Measurements from ENCODE around the gene TLR10. TPM values are rescaled to one million over a fixed set of nuclear protein-coding genes. Genes with fewer than 3 reads are reported as not detected.

The TLR10 gene
- total and polyA plus RNA-seq, 9 of the 15 experiments (the other 6 are each of a cell fraction or from before 2014, with no cell fraction given) = 0.03 to 0.05 TPM; not detected in 7

DNA sequence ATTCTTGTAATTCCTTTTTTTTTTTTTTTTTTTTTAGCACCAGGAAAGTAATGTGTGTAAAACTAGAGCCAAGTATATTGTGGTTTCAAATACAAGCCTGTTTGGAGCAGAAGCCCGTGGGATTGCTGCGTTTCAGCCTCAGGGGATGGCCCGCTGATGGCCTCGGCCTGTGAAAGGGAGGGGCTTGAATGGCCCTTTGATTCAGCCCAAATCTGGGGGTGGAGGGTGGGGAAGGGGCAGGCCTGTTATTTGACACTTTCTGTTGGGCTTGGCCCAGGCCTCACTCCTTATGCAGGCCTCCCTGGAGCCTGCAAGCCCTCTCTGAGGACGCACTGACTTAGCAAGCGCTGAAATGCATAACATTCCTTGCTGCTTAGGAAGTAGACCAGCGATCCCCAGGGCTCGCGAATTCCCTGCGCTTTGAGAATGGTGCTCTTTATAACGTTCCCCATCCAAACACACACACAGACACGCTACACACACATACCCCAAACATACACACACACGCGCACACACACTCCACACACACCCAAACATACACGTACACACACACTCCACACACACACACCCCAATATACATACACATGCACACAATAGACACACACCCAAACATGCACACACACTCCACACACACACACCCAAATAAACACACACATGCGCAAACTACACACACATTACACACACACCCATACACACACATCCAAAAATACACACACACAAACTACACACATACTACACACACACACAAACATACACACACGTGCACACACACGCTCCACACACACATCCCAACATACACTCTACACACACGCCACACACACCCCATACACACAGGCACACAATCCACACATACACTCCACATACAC, 29.6 kb downstream of the TLR10 start (continued):
- TF ChIP-seq VEZF1 (CRISPR knock-in tag; IDR thresholded peaks at IDR 0.05) (peak; percentile 35; the same call in 1 of the 2 replicates), XRCC3 (IDR thresholded peaks at IDR 0.05) (no peak), SUPT5H (IDR thresholded peaks at IDR 0.05) (no peak), ASH1L (IDR thresholded peaks at IDR 0.05; ENCODE audit: borderline replicate concordance, low read depth, partially characterized antibody) (no peak), ZNF57 (CRISPR knock-in tag; IDR thresholded peaks at IDR 0.05) (no peak), TRIM25 (IDR thresholded peaks at IDR 0.05; ENCODE audit: borderline replicate concordance) (no peak), POLR2A (conservative IDR thresholded peaks at IDR 0.05) (no peak), STAG1 (CRISPR knock-in tag; IDR thresholded peaks at IDR 0.05; ENCODE audit: borderline replicate concordance) (no peak), PHB2 (IDR thresholded peaks at IDR 0.05; ENCODE audit: low read depth) (0 out of 2 replicates have a peak, but pooled peaks have one; percentile 24)
- TF ChIP-seq, protein P1, sequence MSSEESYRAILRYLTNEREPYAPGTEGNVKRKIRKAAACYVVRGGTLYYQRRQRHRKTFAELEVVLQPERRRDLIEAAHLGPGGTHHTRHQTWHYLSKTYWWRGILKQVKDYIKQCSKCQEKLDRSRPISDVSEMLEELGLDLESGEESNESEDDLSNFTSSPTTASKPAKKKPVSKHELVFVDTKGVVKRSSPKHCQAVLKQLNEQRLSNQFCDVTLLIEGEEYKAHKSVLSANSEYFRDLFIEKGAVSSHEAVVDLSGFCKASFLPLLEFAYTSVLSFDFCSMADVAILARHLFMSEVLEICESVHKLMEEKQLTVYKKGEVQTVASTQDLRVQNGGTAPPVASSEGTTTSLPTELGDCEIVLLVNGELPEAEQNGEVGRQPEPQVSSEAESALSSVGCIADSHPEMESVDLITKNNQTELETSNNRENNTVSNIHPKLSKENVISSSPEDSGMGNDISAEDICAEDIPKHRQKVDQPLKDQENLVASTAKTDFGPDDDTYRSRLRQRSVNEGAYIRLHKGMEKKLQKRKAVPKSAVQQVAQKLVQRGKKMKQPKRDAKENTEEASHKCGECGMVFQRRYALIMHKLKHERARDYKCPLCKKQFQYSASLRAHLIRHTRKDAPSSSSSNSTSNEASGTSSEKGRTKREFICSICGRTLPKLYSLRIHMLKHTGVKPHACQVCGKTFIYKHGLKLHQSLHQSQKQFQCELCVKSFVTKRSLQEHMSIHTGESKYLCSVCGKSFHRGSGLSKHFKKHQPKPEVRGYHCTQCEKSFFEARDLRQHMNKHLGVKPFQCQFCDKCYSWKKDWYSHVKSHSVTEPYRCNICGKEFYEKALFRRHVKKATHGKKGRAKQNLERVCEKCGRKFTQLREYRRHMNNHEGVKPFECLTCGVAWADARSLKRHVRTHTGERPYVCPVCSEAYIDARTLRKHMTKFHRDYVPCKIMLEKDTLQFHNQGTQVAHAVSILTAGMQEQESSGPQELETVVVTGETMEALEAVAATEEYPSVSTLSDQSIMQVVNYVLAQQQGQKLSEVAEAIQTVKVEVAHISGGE (CRISPR knock-in tag; IDR thresholded peaks at IDR 0.05) = no peak
- TF ChIP-seq, protein P2, sequence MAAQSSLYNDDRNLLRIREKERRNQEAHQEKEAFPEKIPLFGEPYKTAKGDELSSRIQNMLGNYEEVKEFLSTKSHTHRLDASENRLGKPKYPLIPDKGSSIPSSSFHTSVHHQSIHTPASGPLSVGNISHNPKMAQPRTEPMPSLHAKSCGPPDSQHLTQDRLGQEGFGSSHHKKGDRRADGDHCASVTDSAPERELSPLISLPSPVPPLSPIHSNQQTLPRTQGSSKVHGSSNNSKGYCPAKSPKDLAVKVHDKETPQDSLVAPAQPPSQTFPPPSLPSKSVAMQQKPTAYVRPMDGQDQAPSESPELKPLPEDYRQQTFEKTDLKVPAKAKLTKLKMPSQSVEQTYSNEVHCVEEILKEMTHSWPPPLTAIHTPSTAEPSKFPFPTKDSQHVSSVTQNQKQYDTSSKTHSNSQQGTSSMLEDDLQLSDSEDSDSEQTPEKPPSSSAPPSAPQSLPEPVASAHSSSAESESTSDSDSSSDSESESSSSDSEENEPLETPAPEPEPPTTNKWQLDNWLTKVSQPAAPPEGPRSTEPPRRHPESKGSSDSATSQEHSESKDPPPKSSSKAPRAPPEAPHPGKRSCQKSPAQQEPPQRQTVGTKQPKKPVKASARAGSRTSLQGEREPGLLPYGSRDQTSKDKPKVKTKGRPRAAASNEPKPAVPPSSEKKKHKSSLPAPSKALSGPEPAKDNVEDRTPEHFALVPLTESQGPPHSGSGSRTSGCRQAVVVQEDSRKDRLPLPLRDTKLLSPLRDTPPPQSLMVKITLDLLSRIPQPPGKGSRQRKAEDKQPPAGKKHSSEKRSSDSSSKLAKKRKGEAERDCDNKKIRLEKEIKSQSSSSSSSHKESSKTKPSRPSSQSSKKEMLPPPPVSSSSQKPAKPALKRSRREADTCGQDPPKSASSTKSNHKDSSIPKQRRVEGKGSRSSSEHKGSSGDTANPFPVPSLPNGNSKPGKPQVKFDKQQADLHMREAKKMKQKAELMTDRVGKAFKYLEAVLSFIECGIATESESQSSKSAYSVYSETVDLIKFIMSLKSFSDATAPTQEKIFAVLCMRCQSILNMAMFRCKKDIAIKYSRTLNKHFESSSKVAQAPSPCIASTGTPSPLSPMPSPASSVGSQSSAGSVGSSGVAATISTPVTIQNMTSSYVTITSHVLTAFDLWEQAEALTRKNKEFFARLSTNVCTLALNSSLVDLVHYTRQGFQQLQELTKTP (IDR thresholded peaks at IDR 0.05; ENCODE audit: low read depth in 1 of 2, partially characterized antibody in 2 of 2) = no peak
- TF ChIP-seq, protein P3, sequence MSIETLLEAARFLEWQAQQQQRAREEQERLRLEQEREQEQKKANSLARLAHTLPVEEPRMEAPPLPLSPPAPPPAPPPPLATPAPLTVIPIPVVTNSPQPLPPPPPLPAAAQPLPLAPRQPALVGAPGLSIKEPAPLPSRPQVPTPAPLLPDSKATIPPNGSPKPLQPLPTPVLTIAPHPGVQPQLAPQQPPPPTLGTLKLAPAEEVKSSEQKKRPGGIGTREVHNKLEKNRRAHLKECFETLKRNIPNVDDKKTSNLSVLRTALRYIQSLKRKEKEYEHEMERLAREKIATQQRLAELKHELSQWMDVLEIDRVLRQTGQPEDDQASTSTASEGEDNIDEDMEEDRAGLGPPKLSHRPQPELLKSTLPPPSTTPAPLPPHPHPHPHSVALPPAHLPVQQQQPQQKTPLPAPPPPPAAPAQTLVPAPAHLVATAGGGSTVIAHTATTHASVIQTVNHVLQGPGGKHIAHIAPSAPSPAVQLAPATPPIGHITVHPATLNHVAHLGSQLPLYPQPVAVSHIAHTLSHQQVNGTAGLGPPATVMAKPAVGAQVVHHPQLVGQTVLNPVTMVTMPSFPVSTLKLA (conservative IDR thresholded peaks at IDR 0.05) = no peak

All from K562 (cell line).